Erythroblast (primary cell): ENCODE results near the gene AHR.

ENCODE experiments used
- GATA1 ChIP-seq: IDR thresholded peaks from 2 replicates; pipeline ENCODE4 v1.6.1; 2011; ENCODE audit warnings: low read depth, mild to moderate bottlenecking, control low read depth, low read length, moderate library complexity
- POLR2A ChIP-seq: IDR thresholded peaks from 2 replicates; pipeline ENCODE4 v1.6.1; 2011; ENCODE audit warnings: mild to moderate bottlenecking, low read length

- TF ChIP-seq POLR2A (no peak), GATA1 (no peak)
Observed at GRCh38 chr7:17255926-17256325, 42.5 kb upstream of the AHR start.
